GM21390 (cell line): ENCODE data around the gene ADAMTS1.

Source experiments
- ATAC-seq: cut with Tn5 transposase; IDR thresholded peaks from one replicate; pipeline ENCODE4 v1.9.1; 2021; ENCODE audit not compliant: unreplicated experiment

The ADAMTS1 gene

GRCh38 chr21:26814386-26814785 lies 30.8 kb downstream of the ADAMTS1 start:
- ATAC-seq, result no peak

- no peak for ATAC-seq
Observed at GRCh38 chr21:26813426-26813998, 31.7 kb downstream of the ADAMTS1 start.

- ATAC-seq, result no peak
Observed at GRCh38 chr21:26812173-26812572, 33.0 kb downstream of the ADAMTS1 start.

- no peak for ATAC-seq
Observed at GRCh38 chr21:26811482-26811881, 33.7 kb downstream of the ADAMTS1 start.

- ATAC-seq, result no peak
Observed at GRCh38 chr21:26810676-26811415, 34.4 kb downstream of the ADAMTS1 start.

- no peak for ATAC-seq
Observed at GRCh38 chr21:26810266-26810665, 34.9 kb downstream of the ADAMTS1 start.

GRCh38 chr21:26809745-26810144 lies 35.5 kb downstream of the ADAMTS1 start:
- no peak for ATAC-seq

- no peak for ATAC-seq
Observed at GRCh38 chr21:26806801-26807295, 38.4 kb downstream of the ADAMTS1 start.

GRCh38 chr21:26804895-26805609 lies 40.2 kb downstream of the ADAMTS1 start:
- ATAC-seq, result no peak

GRCh38 chr21:26801498-26801897 lies 43.7 kb downstream of the ADAMTS1 start:
- no peak for ATAC-seq

GRCh38 chr21:26800970-26801431 lies 44.2 kb downstream of the ADAMTS1 start:
- ATAC-seq, result no peak

- no peak for ATAC-seq
Observed at GRCh38 chr21:26800455-26800854, 44.8 kb downstream of the ADAMTS1 start.

GRCh38 chr21:26800001-26800400 lies 45.2 kb downstream of the ADAMTS1 start:
- no peak for ATAC-seq

- ATAC-seq, result no peak
Observed at GRCh38 chr21:26798856-26799751, 46.1 kb downstream of the ADAMTS1 start.

GRCh38 chr21:26797878-26798456 lies 47.2 kb downstream of the ADAMTS1 start:
- no peak for ATAC-seq

- no peak for ATAC-seq
Observed at GRCh38 chr21:26795866-26796329, 49.3 kb downstream of the ADAMTS1 start.

GRCh38 chr21:26795412-26795805 lies 49.8 kb downstream of the ADAMTS1 start:
- ATAC-seq, result no peak

- no peak for ATAC-seq
Observed at GRCh38 chr21:26794597-26795411, 50.4 kb downstream of the ADAMTS1 start.

GRCh38 chr21:26790296-26790695 lies 54.9 kb downstream of the ADAMTS1 start:
- ATAC-seq, result no peak
